H1 (cell line): ENCODE data around the gene PTAR1. TPM values are rescaled to one million over a fixed set of nuclear protein-coding genes. Genes with fewer than 3 reads are reported as not detected.

Source experiments
- CEBPB ChIP-seq: IDR thresholded peaks from 2 replicates; pipeline ENCODE4 v1.6.1; 2012; ENCODE audit warnings: low read depth, low read length
- EGR1 ChIP-seq: IDR thresholded peaks from 2 replicates; pipeline ENCODE4 v1.6.1; 2011; ENCODE audit warnings: low read depth, low read length, borderline replicate concordance
- HDAC6 ChIP-seq: IDR thresholded peaks from one replicate; pipeline ENCODE4 v1.7.1; 2012; ENCODE audit warnings: low read depth, mild to moderate bottlenecking, inconsistent platforms, low read length, moderate library complexity
- KDM4A ChIP-seq: IDR thresholded peaks from one replicate; pipeline ENCODE4 v1.7.1; 2012; ENCODE audit warnings: low read depth, mild to moderate bottlenecking, moderate library complexity, low read length, inconsistent platforms; ENCODE audit not compliant: severe bottlenecking
- NANOG ChIP-seq: IDR thresholded peaks from 2 replicates; pipeline ENCODE4 v1.6.1; 2011; ENCODE audit warnings: low read length, low read depth, mild to moderate bottlenecking, inconsistent platforms; ENCODE audit not compliant: insufficient read depth, poor library complexity, severe bottlenecking
- YY1 ChIP-seq: IDR thresholded peaks from 2 replicates; pipeline ENCODE4 v1.6.1; 2011; ENCODE audit warnings: low read depth, mild to moderate bottlenecking, low read length
- polyA plus RNA-seq, 7 experiments: library from polyadenylated mRNA; depleted of rRNA in 3 of 7; stranded (reverse) in 5 of 7; unstranded in 2 of 7; fragments of >200 nt in 5 of 7; fragments of 200-250 nt in 2 of 7; gene quantifications; 1 replicate in 5 of 7; 2 replicates in 1 of 7; 4 replicates in 1 of 7; pipeline versions ENCODE4 v1.2.1 to v1.2.3, GENCODE V29; 2011 to 2013; ENCODE audit warnings: missing spikeins in 2 of 7, mixed read lengths in 2 of 7
- total RNA-seq: library from RNA; stranded (reverse); fragmentation: NEBNext Ultra II Directional; extraction: Animal tissue kit (Norgen Biotek cat#: 25700); gene quantifications from 2 replicates; pipeline ENCODE4 v1.2.1, GENCODE V29; 2021
- TF ChIP-seq, protein P1 (sequence below): IDR thresholded peaks from 2 replicates; pipeline ENCODE4 v1.6.1; 2011; ENCODE audit warnings: low read length, improper control_type of control experiment

The PTAR1 gene
- total and polyA plus RNA-seq, 2 of the 8 experiments (the other 6 are each of a cell fraction or from before 2014, with no cell fraction given): 19.5 to 84.9 TPM

DNA sequence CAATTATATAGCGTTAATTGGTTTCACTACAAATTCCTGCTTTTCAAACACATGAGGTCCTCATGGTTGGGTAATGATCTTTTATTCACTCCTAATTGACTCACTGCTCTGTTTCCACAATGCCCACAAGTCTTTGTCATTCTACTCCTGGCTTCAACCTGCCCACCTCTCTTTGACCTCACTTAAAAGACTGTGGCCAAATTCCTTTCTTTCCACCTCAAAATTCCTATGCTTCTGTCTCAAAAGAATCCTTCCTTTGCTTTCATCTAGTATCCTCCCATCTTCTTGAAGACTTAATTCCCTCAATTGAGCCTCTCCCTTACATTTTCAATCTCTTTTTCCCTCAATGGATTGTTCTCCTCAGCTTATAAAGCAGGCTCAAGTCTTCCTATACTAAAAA is 92.5 kb downstream of the PTAR1 start (continued):
- TF ChIP-seq KDM4A (no peak), YY1 (no peak), EGR1 (no peak), CEBPB (no peak), HDAC6 (no peak), NANOG (no peak)
- TF ChIP-seq, protein P1, sequence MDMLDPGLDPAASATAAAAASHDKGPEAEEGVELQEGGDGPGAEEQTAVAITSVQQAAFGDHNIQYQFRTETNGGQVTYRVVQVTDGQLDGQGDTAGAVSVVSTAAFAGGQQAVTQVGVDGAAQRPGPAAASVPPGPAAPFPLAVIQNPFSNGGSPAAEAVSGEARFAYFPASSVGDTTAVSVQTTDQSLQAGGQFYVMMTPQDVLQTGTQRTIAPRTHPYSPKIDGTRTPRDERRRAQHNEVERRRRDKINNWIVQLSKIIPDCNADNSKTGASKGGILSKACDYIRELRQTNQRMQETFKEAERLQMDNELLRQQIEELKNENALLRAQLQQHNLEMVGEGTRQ: no peak
